ENCODE data around the gene IFT57. TPM values are rescaled to one million over a fixed set of nuclear protein-coding genes. Genes with fewer than 3 reads are reported as not detected.

IFT57 gene
- polyA plus RNA-seq, 1 donor (not counting 4 experiments of a cell fraction or from before 2014, with no cell fraction given): 47.6 TPM

DNA sequence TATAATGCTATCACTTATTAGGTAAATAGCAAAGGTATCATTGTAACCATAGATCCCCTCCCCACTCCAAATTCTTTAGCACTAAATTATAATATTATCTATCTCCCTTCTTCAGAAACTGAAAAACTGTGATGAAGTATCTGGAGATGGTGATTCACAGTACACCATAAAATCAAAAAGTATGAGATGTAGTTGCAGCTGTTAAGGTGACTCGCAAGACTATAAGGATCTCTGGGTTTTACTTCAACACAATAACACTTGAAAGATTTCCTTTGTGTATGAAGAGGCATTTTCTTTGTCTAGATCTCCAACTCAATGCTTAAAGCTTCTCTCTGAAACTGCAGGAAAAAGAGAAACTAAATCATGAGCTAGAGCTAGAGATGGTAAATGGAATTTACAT is 46.9 kb downstream of the IFT57 start:
- no peaks in the 10 kb centered on the region for H3K36me3 ChIP-seq (ENCODE audit: control insufficient read depth in 2 of 2, extremely low read depth in 1 of 2, insufficient read depth in 2 of 2, low read length in 2 of 2)
- peaks cover 7% of the 10 kb centered on the region for H3K4me1 ChIP-seq (ENCODE audit: control insufficient read depth, extremely low read depth, insufficient read depth, low read length)
- H3K9me3 ChIP-seq (ENCODE audit: control insufficient read depth, low read depth, low read length): no peaks in the 10 kb centered on the region
- no peaks in the 10 kb centered on the region for H3K79me2 ChIP-seq (ENCODE audit: control insufficient read depth, insufficient read depth, low read length)
- FAIRE-seq (peak; percentile 39), DNase-seq (ENCODE audit: low read depth, low spot score) (no peak)
- H4K20me1 ChIP-seq (ENCODE audit: control insufficient read depth, extremely low read depth, insufficient read depth, low read length): no peaks in the 10 kb centered on the region
- no peak overlapping the region for H3K9ac ChIP-seq (ENCODE audit: control insufficient read depth, extremely low read depth, insufficient read depth, low read length)
- dilution Hi-C loops (cut with MboI; ENCODE audit: extremely low pct_ligation_motif_present, low sequenced_read_pairs): no loop called here
- no peak overlapping the region for H3K4me2 ChIP-seq (ENCODE audit: control insufficient read depth, extremely low read depth, insufficient read depth, low read depth, low read length)
- TF ChIP-seq CTCF (optimal IDR thresholded peaks at IDR 0.05 in 1 of 3, IDR thresholded peaks at IDR 0.05 in 1 of 3, conservative IDR thresholded peaks at IDR 0.05 in 1 of 3; ENCODE audit: extremely low read depth in 1 of 3, insufficient read depth in 2 of 3, low read length in 3 of 3): no peak
- no peak for TF ChIP-seq EZH2 (IDR thresholded peaks at IDR 0.05; ENCODE audit: low read length)
- H3K27ac ChIP-seq (ENCODE audit: control insufficient read depth, insufficient read depth, low read length): no peak overlapping the region
- H2AFZ ChIP-seq (ENCODE audit: control insufficient read depth, low read length): no peak overlapping the region
- H3K27me3 ChIP-seq (ENCODE audit: control insufficient read depth, extremely low read depth, insufficient read depth, low read length): no peaks in the 10 kb centered on the region
- H3K9me1 ChIP-seq (ENCODE audit: control insufficient read depth, extremely low read depth, insufficient read depth, low read length): no peaks in the 10 kb centered on the region
- no peak overlapping the region for H3K4me3 ChIP-seq (ENCODE audit: control insufficient read depth in 2 of 3, extremely low read depth in 1 of 3, insufficient read depth in 2 of 3, low read depth in 1 of 3, low read length in 3 of 3)

DNA sequence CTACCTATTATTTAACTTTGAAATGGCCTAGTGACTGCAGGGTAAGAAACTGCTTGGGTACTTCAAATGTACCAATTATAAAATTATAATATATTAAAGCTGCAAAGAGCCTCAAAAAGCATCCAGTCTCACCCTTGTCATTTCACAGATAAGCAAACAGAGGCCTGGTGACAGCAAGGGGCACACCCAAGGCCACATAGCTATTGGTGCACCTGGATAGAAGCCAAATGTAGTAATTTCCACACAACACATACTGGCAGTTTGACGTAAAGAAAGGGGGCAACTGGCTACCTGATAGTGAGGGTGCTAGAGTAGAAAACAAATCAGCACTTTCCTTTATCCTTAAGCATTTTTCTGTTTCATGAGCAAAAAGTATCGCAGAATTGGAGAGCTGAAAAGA is 51.1 kb downstream of the IFT57 start:
- Histone ChIP-seq H3K9me1 (ENCODE audit: control insufficient read depth, extremely low read depth, insufficient read depth, low read length) (no peaks in the 10 kb centered on the region), H3K27ac (ENCODE audit: control insufficient read depth, insufficient read depth, low read length) (no peak overlapping the region), H3K27me3 (ENCODE audit: control insufficient read depth, extremely low read depth, insufficient read depth, low read length) (no peaks in the 10 kb centered on the region), H3K4me1 (ENCODE audit: control insufficient read depth, extremely low read depth, insufficient read depth, low read length) (peaks cover 2% of the 10 kb centered on the region), H3K36me3 (ENCODE audit: control insufficient read depth in 2 of 2, extremely low read depth in 1 of 2, insufficient read depth in 2 of 2, low read length in 2 of 2) (no peaks in the 10 kb centered on the region), H3K9me3 (ENCODE audit: control insufficient read depth, low read depth, low read length) (no peaks in the 10 kb centered on the region), H3K4me3 (ENCODE audit: control insufficient read depth in 2 of 3, extremely low read depth in 1 of 3, insufficient read depth in 2 of 3, low read depth in 1 of 3, low read length in 3 of 3) (no peak overlapping the region), H3K4me2 (ENCODE audit: control insufficient read depth, extremely low read depth, insufficient read depth, low read depth, low read length) (no peak overlapping the region), H3K79me2 (ENCODE audit: control insufficient read depth, insufficient read depth, low read length) (no peaks in the 10 kb centered on the region), H2AFZ (ENCODE audit: control insufficient read depth, low read length) (no peak overlapping the region), H4K20me1 (ENCODE audit: control insufficient read depth, extremely low read depth, insufficient read depth, low read length) (no peaks in the 10 kb centered on the region), H3K9ac (ENCODE audit: control insufficient read depth, extremely low read depth, insufficient read depth, low read length) (no peak overlapping the region)
- FAIRE-seq: no peak
- dilution Hi-C loops (cut with MboI; ENCODE audit: extremely low pct_ligation_motif_present, low sequenced_read_pairs): no loop called here
- TF ChIP-seq EZH2 (IDR thresholded peaks at IDR 0.05; ENCODE audit: low read length) (no peak), CTCF (optimal IDR thresholded peaks at IDR 0.05 in 1 of 3, IDR thresholded peaks at IDR 0.05 in 1 of 3, conservative IDR thresholded peaks at IDR 0.05 in 1 of 3; ENCODE audit: extremely low read depth in 1 of 3, insufficient read depth in 2 of 3, low read length in 3 of 3) (no peak)
- DNase-seq (ENCODE audit: low read depth, low spot score): no peak
